Neural progenitor cell (in vitro differentiated cells): ENCODE results near the gene CMTM1. TPM values are rescaled to one million over a fixed set of nuclear protein-coding genes. Genes with fewer than 3 reads are reported as not detected.
A peak's percentile ranks its signal among the peaks of the same experiment; 100 is the strongest.

Source experiments
- DNase-seq: peaks from one replicate; pipeline ENCODE4 v3.0.0-alpha.2; 2016; ENCODE audit warnings: low spot score
- H2AFZ ChIP-seq: fragments of 200-600 bp; sonication (generic); replicated peaks from 2 replicates; pipeline ENCODE4 v1.6.1; 2016; ENCODE audit warnings: antibody characterized with exemption
- H3F3A ChIP-seq: fragments of 200-600 bp; sonication (generic); 2 replicates; pipeline ENCODE4 v1.6.1; 2016; ENCODE audit warnings: antibody characterized with exemption, low read depth
- H3K27ac ChIP-seq: fragments of 200-600 bp; sonication (generic); 2 replicates; pipeline ENCODE4 v1.5.1; 2016; ENCODE audit warnings: mild to moderate bottlenecking
- H3K27me3 ChIP-seq: fragments of 200-600 bp; sonication (generic); 2 replicates; pipeline ENCODE4 v1.6.1; 2016; ENCODE audit warnings: mild to moderate bottlenecking, moderate library complexity
- H3K36me3 ChIP-seq: fragments of 200-600 bp; sonication (generic); 2 replicates; pipeline ENCODE4 v1.5.1; 2016
- H3K4me1 ChIP-seq: fragments of 200-600 bp; sonication (generic); 2 replicates; pipeline ENCODE4 v1.6.1; 2016; ENCODE audit warnings: mixed run types
- H3K4me2 ChIP-seq: fragments of 200-600 bp; sonication (generic); 2 replicates; pipeline ENCODE4 v1.6.1; 2016
- H3K4me3 ChIP-seq: fragments of 200-600 bp; sonication (generic); 2 replicates; pipeline ENCODE4 v1.5.1; 2016
- H3K79me2 ChIP-seq: fragments of 200-600 bp; sonication (generic); 2 replicates; pipeline ENCODE4 v1.6.1; 2016; ENCODE audit warnings: low read depth
- H3K9ac ChIP-seq: fragments of 200-600 bp; sonication (generic); 2 replicates; pipeline ENCODE4 v1.6.1; 2016
- H3K9me3 ChIP-seq: fragments of 200-600 bp; sonication (generic); 2 replicates; pipeline ENCODE4 v1.5.1; 2016; ENCODE audit warnings: low read depth
- H4K20me1 ChIP-seq: fragments of 200-600 bp; sonication (generic); 2 replicates; pipeline ENCODE4 v1.6.1; 2016; ENCODE audit warnings: low read depth
- H3K27ac Mint-ChIP-seq: 3 replicates; pipeline ENCODE4 v1.8.0; 2021; ENCODE audit warnings: mixed read lengths
- H3K27me3 Mint-ChIP-seq: 2 replicates; pipeline ENCODE4 v1.8.0; 2022; ENCODE audit warnings: low read depth, mild to moderate bottlenecking, inconsistent platforms, moderate library complexity, mixed read lengths; ENCODE audit not compliant: insufficient read depth
- H3K36me3 Mint-ChIP-seq: 3 replicates; pipeline ENCODE4 v1.8.0; 2021; ENCODE audit warnings: mixed read lengths
- H3K4me1 Mint-ChIP-seq: 3 replicates; pipeline ENCODE4 v1.8.0; 2021; ENCODE audit warnings: mixed read lengths
- H3K4me3 Mint-ChIP-seq: 3 replicates; pipeline ENCODE4 v1.8.0; 2021; ENCODE audit warnings: mild to moderate bottlenecking, moderate library complexity, mixed read lengths
- H3K9me3 Mint-ChIP-seq: 3 replicates; pipeline ENCODE4 v1.8.0; 2020; ENCODE audit warnings: mixed read lengths
- EZH2 ChIP-seq: fragments of 200-600 bp; sonication (generic); IDR thresholded peaks from 2 replicates; pipeline ENCODE4 v1.6.1; 2017; ENCODE audit warnings: antibody characterized with exemption, mild to moderate bottlenecking, moderate library complexity
- EZH2phosphoT487 ChIP-seq: fragments of 200-600 bp; sonication (generic); IDR thresholded peaks from 2 replicates; pipeline ENCODE4 v1.6.1; 2017; ENCODE audit warnings: antibody characterized with exemption
- total RNA-seq: library from RNA; depleted of rRNA; stranded (reverse); fragments of >200 nt; gene quantifications from 2 replicates; pipeline ENCODE4 v1.2.3, GENCODE V29; 2015; ENCODE audit warnings: low replicate concordance
- TF ChIP-seq, protein P1 (sequence below): fragments of 200-600 bp; sonication (generic); IDR thresholded peaks from 2 replicates; pipeline ENCODE4 v1.5.1; 2017; ENCODE audit warnings: antibody characterized with exemption, mild to moderate bottlenecking

Gene CMTM1
- total RNA-seq, 1 donor from 2014 or later = not detected

DNA sequence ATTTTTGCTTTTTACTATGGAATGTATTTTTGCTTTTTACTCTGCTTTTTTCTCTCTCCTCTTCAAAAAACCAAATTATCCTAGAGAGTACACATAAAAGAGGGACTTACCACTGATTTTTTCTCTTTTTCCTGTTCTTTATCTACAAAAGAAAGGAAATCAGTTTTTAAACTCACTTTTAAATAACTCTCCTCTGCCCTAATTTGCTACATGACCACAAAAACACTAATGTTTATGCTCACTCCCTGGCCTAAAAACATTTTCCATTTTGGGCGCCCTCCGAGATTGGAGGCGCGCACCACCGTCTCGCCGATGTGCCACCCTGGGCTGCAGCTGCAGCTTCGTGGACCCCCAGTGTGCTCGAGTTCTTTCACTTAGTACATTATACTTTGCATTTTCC lies 17.4 kb upstream of the CMTM1 start:
- Histone ChIP-seq H3K4me1 (peaks cover 15% of the 10 kb centered on the region), H2AFZ (peak overlapping the region; percentile 61), H4K20me1 (no peaks in the 10 kb centered on the region), H3K4me2 (peak overlapping the region; percentile 90), H3K9ac (no peak overlapping the region), H3K4me3 (peak overlapping the region; percentile 62), H3K9me3 (no peaks in the 10 kb centered on the region), H3K79me2 (peaks cover 11% of the 10 kb centered on the region), H3K27ac (no peak overlapping the region), H3F3A (peaks cover 29% of the 10 kb centered on the region), H3K36me3 (no peaks in the 10 kb centered on the region), H3K27me3 (peaks cover 13% of the 10 kb centered on the region)
- DNase-seq = no peak
- Mint-ChIP-seq H3K4me1 (peaks cover 37% of the 10 kb centered on the region), H3K27me3 (peaks cover 9% of the 10 kb centered on the region), H3K9me3 (peaks cover 5% of the 10 kb centered on the region), H3K27ac (peak overlapping the region; percentile 57), H3K36me3 (peaks cover 24% of the 10 kb centered on the region), H3K4me3 (peak overlapping the region; percentile 82)
- TF ChIP-seq EZH2phosphoT487 (no peak), EZH2 (no peak)
- TF ChIP-seq, protein P1, sequence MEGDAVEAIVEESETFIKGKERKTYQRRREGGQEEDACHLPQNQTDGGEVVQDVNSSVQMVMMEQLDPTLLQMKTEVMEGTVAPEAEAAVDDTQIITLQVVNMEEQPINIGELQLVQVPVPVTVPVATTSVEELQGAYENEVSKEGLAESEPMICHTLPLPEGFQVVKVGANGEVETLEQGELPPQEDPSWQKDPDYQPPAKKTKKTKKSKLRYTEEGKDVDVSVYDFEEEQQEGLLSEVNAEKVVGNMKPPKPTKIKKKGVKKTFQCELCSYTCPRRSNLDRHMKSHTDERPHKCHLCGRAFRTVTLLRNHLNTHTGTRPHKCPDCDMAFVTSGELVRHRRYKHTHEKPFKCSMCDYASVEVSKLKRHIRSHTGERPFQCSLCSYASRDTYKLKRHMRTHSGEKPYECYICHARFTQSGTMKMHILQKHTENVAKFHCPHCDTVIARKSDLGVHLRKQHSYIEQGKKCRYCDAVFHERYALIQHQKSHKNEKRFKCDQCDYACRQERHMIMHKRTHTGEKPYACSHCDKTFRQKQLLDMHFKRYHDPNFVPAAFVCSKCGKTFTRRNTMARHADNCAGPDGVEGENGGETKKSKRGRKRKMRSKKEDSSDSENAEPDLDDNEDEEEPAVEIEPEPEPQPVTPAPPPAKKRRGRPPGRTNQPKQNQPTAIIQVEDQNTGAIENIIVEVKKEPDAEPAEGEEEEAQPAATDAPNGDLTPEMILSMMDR = no peak

DNA sequence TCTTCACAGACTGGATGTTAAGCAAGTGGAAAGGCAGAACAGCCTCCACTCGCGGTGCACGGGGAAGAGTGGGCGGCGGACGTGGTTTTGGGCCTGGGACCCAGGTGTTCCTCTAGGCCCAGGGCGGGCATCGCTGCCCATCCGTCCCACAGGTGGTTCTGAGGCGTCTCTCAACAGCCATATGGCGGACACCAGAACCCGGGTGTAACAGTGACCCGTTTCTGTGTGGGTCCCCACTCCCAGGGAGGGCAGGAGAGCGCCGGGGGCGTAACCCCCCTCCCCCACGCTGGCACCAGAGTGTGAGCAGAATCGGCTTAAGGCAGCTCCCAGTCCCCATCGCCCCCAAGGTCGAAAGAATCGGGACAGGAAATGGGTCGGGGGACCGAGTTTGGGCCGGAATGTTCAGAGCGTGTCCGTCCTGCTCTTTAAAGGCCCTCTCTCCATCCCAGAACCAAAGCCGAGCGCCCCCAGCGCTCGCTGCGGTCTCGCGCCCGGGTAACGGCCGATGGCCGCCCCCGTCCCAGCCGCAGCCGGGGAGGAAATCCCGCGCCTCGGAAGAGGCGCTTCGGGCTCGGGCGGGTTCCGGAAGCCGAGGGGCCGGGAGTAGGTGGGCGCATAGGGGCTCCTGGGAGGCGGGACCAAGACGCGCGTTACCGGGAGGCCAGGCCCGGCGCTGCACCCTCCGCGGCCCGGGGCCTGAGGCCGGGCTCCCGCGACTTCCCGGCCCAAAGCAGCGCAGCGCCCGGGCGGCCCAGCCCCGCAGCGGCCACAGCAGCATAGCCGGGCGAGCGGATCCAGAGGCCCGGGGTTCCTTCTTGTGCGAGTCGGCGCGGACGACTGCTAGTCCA lies 16.7 kb upstream of the CMTM1 start, which contains the start of gene TK2:
TSS of gene TK2 (minus strand) at position 839 of the 848 bp plus-strand sequence. CDS start at position 778, 61 bp downstream.
- Mint-ChIP-seq H3K4me1 (peaks cover 33% of the 10 kb centered on the region), H3K4me3 (peak within 1 kb of the TSS; percentile 84)
- TF ChIP-seq EZH2 (peak; percentile 48), EZH2phosphoT487 (no peak)
- TF ChIP-seq, protein P1 = peak; percentile 39

GRCh38 chr16:66551348-66551759 lies 14.9 kb upstream of the CMTM1 start:
- Histone ChIP-seq H2AFZ (no peak overlapping the region), H3K9ac (no peak overlapping the region)
- DNase-seq = peak; percentile 37

More for the DNA sequence above, 16.7 kb upstream of the CMTM1 start, which contains the start of gene TK2:
- Histone ChIP-seq H3K9me3 (no peaks in the 10 kb centered on the region), H3K27ac (peak within 1 kb of the TSS; percentile 62), H3K4me3 (peak within 1 kb of the TSS; percentile 62), H3K36me3 (no peaks in the 10 kb centered on the region), H3K4me1 (peaks cover 15% of the 10 kb centered on the region), H4K20me1 (no peaks in the 10 kb centered on the region), H3F3A (peaks cover 29% of the 10 kb centered on the region), H3K27me3 (peaks cover 13% of the 10 kb centered on the region), H3K9ac (peak within 1 kb of the TSS; percentile 49), H3K4me2 (peak within 1 kb of the TSS; percentile 90), H3K79me2 (peaks cover 12% of the 10 kb centered on the region), H2AFZ (peak within 1 kb of the TSS; percentile 61)
- peaks cover 27% of the 10 kb centered on the region for H3K36me3 Mint-ChIP-seq
- peaks cover 5% of the 10 kb centered on the region for H3K9me3 Mint-ChIP-seq
- H3K27me3 Mint-ChIP-seq = peaks cover 11% of the 10 kb centered on the region
- H3K27ac Mint-ChIP-seq = peak within 1 kb of the TSS; percentile 75
- peak; percentile 79 for DNase-seq

More at GRCh38 chr16:66551348-66551759, 14.9 kb upstream of the CMTM1 start:
- H3F3A ChIP-seq = peaks cover 29% of the 10 kb centered on the region
- no peak for TF ChIP-seq EZH2phosphoT487
- TF ChIP-seq, protein P1 = peak; percentile 18
- no peak for TF ChIP-seq EZH2
- Mint-ChIP-seq H3K4me1 (peaks cover 33% of the 10 kb centered on the region), H3K27me3 (peaks cover 12% of the 10 kb centered on the region), H3K27ac (no peak overlapping the region), H3K4me3 (peak overlapping the region; percentile 82), H3K9me3 (peaks cover 5% of the 10 kb centered on the region), H3K36me3 (peaks cover 23% of the 10 kb centered on the region)
- no peak overlapping the region for H3K27ac ChIP-seq
- no peaks in the 10 kb centered on the region for H3K36me3 ChIP-seq
- H3K4me1 ChIP-seq = peaks cover 15% of the 10 kb centered on the region
- H3K79me2 ChIP-seq = peaks cover 12% of the 10 kb centered on the region
- no peak overlapping the region for H3K4me3 ChIP-seq
- H3K27me3 ChIP-seq = peaks cover 13% of the 10 kb centered on the region
- H3K4me2 ChIP-seq = no peak overlapping the region
- H4K20me1 ChIP-seq = no peaks in the 10 kb centered on the region
- no peaks in the 10 kb centered on the region for H3K9me3 ChIP-seq
